ENCODE results near the gene CUEDC1.
"Not testable (repeated sequence)": the region's sequence is repeated elsewhere in the genome, so short reads cannot be mapped to it uniquely, and the experiment has no call there.

CUEDC1 gene

GRCh38 chr17:57935833-57936807, 19.1 kb downstream of the CUEDC1 start:
- peaks cover 25 to 42% of the 10 kb centered on the region in 2 donors for H3K27me3 Mint-ChIP-seq
- H3K9me3 Mint-ChIP-seq, result no peaks in the 10 kb centered on the region
- no peak overlapping the region for H3K27ac Mint-ChIP-seq
- DNase-seq (no peak), ATAC-seq (replicated peaks) (no peak)
- peaks cover 6% of the 10 kb centered on the region in 2 donors for H3K4me1 Mint-ChIP-seq (ENCODE audit: low read depth in 2 of 2)
- no peak overlapping the region for H3K4me3 Mint-ChIP-seq
- H3K36me3 Mint-ChIP-seq (ENCODE audit: insufficient read depth), result no peaks in the 10 kb centered on the region

GRCh38 chr17:57931488-57932137, 23.6 kb downstream of the CUEDC1 start:
- no peaks in the 10 kb centered on the region for H3K9me3 Mint-ChIP-seq
- H3K27ac Mint-ChIP-seq, result no peak overlapping the region
- peaks cover 27 to 45% of the 10 kb centered on the region in 2 donors for H3K27me3 Mint-ChIP-seq
- no peak for DNase-seq
- no peak for ATAC-seq (replicated peaks)
- no peaks in the 10 kb centered on the region for H3K36me3 Mint-ChIP-seq (ENCODE audit: insufficient read depth)
- H3K4me1 Mint-ChIP-seq (ENCODE audit: low read depth in 2 of 2), result no peaks in the 10 kb centered on the region
- H3K4me3 Mint-ChIP-seq, result no peak overlapping the region

DNA sequence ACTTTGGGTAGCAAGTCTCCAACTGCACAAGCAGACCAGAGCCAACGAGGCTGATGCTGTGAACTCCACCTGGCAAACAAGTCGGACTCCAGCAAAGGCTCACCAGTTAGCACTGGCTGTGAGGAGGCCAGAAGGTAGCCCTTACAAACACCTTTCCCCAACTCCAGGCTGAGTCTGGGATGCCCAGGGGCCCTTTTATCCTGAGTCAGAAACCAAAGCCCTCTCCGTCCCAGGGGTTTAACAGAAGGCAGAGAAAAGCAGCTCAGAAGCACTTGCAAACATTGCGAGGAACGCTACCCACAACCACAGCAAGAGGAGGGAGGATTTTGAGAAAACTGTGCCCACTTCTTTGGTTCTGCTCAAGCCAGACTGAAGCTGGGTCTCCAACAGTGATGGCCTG, 25.0 kb downstream of the CUEDC1 start:
- Mint-ChIP-seq H3K27me3 (peaks cover 34 to 58% of the 10 kb centered on the region in 2 donors), H3K4me3 (no peak overlapping the region), H3K9me3 (no peaks in the 10 kb centered on the region), H3K4me1 (ENCODE audit: low read depth in 2 of 2) (no peaks in the 10 kb centered on the region), H3K36me3 (ENCODE audit: insufficient read depth) (no peaks in the 10 kb centered on the region), H3K27ac (no peak overlapping the region)
- DNase-seq (no peak), ATAC-seq (replicated peaks) (no peak)

DNA sequence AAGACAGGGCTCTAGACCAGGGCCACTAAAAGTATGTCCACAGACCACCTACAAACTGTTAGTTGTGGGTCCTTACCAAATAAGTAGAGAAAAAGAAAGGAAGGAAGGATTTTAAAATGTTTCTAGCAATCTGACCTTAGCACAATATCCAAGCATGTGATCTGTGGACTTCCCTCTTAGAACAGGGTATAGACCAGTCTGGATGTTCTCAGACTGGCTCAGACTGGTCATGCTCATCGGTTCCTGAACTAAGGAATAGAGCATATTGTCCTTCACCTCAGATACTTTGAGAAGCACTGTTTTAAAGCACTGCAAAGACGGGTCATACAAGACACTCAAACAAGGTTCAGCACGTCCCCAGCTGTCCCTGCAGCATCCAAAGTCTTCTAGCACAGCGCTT, 25.8 kb downstream of the CUEDC1 start:
- Mint-ChIP-seq H3K9me3 (no peaks in the 10 kb centered on the region), H3K4me1 (ENCODE audit: low read depth in 2 of 2) (no peaks in the 10 kb centered on the region), H3K4me3 (no peak overlapping the region), H3K27ac (no peak overlapping the region), H3K27me3 (peaks cover 43 to 67% of the 10 kb centered on the region in 2 donors), H3K36me3 (ENCODE audit: insufficient read depth) (no peaks in the 10 kb centered on the region)
- DNase-seq (no peak), ATAC-seq (replicated peaks) (no peak)

GRCh38 chr17:57928928-57929327, 26.3 kb downstream of the CUEDC1 start:
- H3K9me3 Mint-ChIP-seq, result no peaks in the 10 kb centered on the region
- no peaks in the 10 kb centered on the region for H3K4me1 Mint-ChIP-seq (ENCODE audit: low read depth in 2 of 2)
- H3K27me3 Mint-ChIP-seq, result peaks cover 47 to 71% of the 10 kb centered on the region in 2 donors
- no peak overlapping the region for H3K27ac Mint-ChIP-seq
- H3K4me3 Mint-ChIP-seq, result no peak overlapping the region
- ATAC-seq (replicated peaks), result no peak
- DNase-seq, result no peak
- H3K36me3 Mint-ChIP-seq (ENCODE audit: insufficient read depth), result no peaks in the 10 kb centered on the region

DNA sequence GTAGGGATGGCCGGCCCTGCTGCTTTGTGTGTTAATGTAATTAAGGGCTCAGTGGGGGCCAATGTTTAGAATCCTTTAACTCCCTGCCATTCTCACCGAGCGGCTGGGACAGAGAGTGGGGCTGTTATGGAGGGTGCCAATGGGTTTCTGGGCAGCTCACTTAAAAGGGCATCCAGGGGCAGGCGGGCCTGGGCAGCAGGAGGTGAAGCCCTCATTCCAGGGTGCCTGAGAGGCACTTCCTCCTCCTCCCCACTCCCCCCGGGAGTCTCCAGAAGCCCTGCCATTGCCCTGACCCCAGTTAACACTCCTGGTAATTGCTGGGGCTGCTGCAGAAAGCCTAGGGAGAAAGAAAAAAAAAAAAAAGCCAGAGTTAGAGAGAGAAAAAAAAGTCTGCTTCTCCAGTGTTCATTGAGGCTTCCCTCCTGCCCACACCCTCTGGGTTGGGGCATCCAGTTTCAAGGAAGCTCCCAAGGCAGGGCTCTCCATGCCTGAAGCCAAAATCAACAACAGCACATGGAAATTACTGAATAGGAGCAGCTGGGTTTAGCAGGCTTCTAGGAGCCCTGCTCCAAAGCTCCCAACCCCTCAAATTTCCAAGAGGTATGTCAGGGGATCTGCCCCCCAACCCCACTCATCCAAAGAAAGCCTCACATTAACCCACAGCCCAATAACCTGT, 28.0 kb downstream of the CUEDC1 start:
- ATAC-seq (replicated peaks), result no peak
- peaks cover 5 to 7% of the 10 kb centered on the region in 2 donors for H3K4me1 Mint-ChIP-seq (ENCODE audit: low read depth in 2 of 2)
- H3K36me3 Mint-ChIP-seq (ENCODE audit: insufficient read depth), result no peaks in the 10 kb centered on the region
- H3K27ac Mint-ChIP-seq, result no peak overlapping the region
- H3K4me3 Mint-ChIP-seq, result no peak overlapping the region
- H3K9me3 Mint-ChIP-seq, result no peaks in the 10 kb centered on the region
- peaks cover 47 to 71% of the 10 kb centered on the region in 2 donors for H3K27me3 Mint-ChIP-seq
- no peak for DNase-seq

DNA sequence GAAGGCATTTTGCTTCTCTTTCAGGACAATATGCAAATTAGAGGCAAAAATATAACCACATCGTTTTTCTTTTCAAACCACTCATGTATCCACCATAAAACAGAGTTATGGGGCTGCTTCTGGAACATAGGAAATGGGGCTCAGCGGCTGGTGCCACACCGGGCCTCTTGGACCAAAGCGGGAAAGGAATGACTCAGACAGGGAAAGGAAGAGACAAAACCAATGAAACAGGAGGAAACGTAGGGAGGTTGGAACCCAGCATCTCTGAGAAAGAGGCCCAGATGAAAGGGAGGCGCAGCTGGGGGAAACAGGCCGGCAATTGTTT, 28.5 kb downstream of the CUEDC1 start:
- ATAC-seq (replicated peaks), result no peak
- no peak overlapping the region for H3K27ac Mint-ChIP-seq
- DNase-seq, result no peak
- H3K27me3 Mint-ChIP-seq, result peaks cover 47 to 69% of the 10 kb centered on the region in 2 donors
- H3K4me1 Mint-ChIP-seq (ENCODE audit: low read depth in 2 of 2), result peaks cover 5 to 7% of the 10 kb centered on the region in 2 donors
- H3K4me3 Mint-ChIP-seq, result no peak overlapping the region
- no peaks in the 10 kb centered on the region for H3K36me3 Mint-ChIP-seq (ENCODE audit: insufficient read depth)
- H3K9me3 Mint-ChIP-seq, result no peaks in the 10 kb centered on the region

GRCh38 chr17:57925361-57925990, 29.7 kb downstream of the CUEDC1 start:
- peaks cover 42 to 65% of the 10 kb centered on the region in 2 donors for H3K27me3 Mint-ChIP-seq
- H3K27ac Mint-ChIP-seq, result no peak overlapping the region
- DNase-seq (no peak), ATAC-seq (replicated peaks) (no peak)
- no peaks in the 10 kb centered on the region for H3K36me3 Mint-ChIP-seq (ENCODE audit: insufficient read depth)
- H3K4me1 Mint-ChIP-seq (ENCODE audit: low read depth in 2 of 2), result peaks cover 5 to 7% of the 10 kb centered on the region in 2 donors
- H3K9me3 Mint-ChIP-seq, result no peaks in the 10 kb centered on the region
- H3K4me3 Mint-ChIP-seq, result no peak overlapping the region

DNA sequence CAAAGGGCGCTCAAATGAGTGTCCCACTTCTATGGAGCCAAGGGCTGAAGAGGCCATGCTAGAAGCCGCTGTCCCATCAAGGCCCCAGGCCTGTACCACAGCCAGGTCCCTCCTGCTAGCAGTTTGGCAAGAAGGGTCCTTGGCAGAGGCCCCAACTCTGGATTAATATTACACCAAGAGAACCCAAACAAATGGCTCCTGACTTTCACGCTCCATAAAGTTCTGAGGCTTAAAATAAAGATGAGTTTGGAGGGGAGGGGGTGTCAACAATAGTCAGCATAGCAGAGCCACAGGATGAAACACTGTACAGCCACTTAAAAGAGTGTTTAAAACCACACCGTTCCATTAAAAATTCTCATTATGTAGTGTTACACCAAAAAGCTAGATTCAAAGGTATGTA, 30.5 kb downstream of the CUEDC1 start:
- Mint-ChIP-seq H3K27ac (no peak overlapping the region), H3K4me3 (no peak overlapping the region), H3K36me3 (ENCODE audit: insufficient read depth) (no peaks in the 10 kb centered on the region), H3K27me3 (peaks cover 36 to 57% of the 10 kb centered on the region in 2 donors), H3K4me1 (ENCODE audit: low read depth in 2 of 2) (peaks cover 5 to 7% of the 10 kb centered on the region in 2 donors), H3K9me3 (no peaks in the 10 kb centered on the region)
- ATAC-seq (replicated peaks), result no peak
- DNase-seq, result no peak

DNA sequence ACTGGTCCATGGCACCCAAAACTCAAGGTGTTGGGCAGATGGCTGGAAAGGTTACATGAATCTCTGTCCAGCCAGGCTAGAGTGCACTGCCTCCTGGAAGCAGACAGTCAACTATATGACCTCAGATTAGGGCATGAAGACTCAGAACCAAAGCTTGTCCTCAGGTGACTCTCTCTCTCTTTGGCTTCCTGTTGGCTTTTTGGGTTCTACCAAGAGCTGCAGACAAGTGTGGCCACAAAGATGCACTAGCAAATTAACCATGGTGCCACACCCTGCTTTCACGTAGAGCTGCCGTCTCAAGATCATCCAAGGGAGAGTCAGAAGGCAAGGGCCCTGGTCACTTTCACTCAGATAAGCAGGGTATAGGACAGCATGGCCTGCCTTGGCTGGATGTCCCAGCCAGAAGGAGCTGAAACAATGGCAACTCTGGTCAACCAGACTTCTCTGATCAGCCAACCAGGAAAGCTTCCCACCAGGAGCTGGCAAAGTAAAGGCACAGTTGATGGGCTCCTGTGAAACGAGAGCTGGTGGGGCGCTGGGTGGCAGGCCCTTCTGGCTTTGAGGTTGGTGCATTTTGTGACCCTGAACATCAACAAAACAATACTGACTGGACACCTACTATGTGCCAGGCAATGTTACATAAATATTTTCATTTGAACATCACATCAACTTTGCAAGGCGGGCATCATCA, 31.9 kb downstream of the CUEDC1 start:
- Mint-ChIP-seq H3K36me3 (ENCODE audit: insufficient read depth) (no peaks in the 10 kb centered on the region), H3K4me1 (ENCODE audit: low read depth in 2 of 2) (peaks cover 5 to 7% of the 10 kb centered on the region in 2 donors), H3K27ac (no peak overlapping the region), H3K4me3 (no peak overlapping the region), H3K9me3 (no peaks in the 10 kb centered on the region), H3K27me3 (peaks cover 32 to 50% of the 10 kb centered on the region in 2 donors)
- DNase-seq (no peak), ATAC-seq (replicated peaks) (no peak)

DNA sequence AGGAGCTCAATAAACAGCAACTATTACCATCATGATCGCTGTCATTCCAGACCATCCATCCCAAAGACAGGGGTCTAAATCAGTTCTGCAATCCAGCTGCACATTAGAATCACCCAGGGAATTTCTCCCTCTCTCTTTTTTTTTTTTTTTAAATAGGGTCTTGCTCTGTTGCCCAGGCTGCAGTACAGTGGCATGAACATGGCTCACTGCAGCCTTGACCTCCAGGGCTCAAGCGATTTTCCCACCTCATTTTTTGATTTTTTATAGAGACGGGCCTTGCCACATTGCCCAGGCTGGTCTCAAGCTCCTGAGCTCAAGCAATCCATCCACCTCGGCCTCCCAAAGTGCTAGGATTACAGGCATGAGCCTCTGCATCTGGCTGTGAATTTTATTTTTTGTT, 32.5 kb downstream of the CUEDC1 start:
- H3K4me3 Mint-ChIP-seq; DNase-seq; H3K27ac Mint-ChIP-seq; ATAC-seq (replicated peaks); H3K9me3 Mint-ChIP-seq; H3K36me3 Mint-ChIP-seq (ENCODE audit: insufficient read depth); H3K4me1 Mint-ChIP-seq (ENCODE audit: low read depth in 2 of 2): not testable (repeated sequence)
- H3K27me3 Mint-ChIP-seq, result peaks cover 31 to 50% of the 10 kb centered on the region in 2 donors

GRCh38 chr17:57920916-57921703, 34.1 kb downstream of the CUEDC1 start:
- peaks cover 17 to 34% of the 10 kb centered on the region in 2 donors for H3K27me3 Mint-ChIP-seq
- no peaks in the 10 kb centered on the region for H3K9me3 Mint-ChIP-seq
- H3K27ac Mint-ChIP-seq, result no peak overlapping the region
- H3K36me3 Mint-ChIP-seq (ENCODE audit: insufficient read depth), result no peaks in the 10 kb centered on the region
- ATAC-seq (replicated peaks) (no peak), DNase-seq (no peak)
- H3K4me3 Mint-ChIP-seq, result no peak overlapping the region
- H3K4me1 Mint-ChIP-seq (ENCODE audit: low read depth in 2 of 2), result peaks cover 5 to 7% of the 10 kb centered on the region in 2 donors

Data from effector memory CD8-positive, alpha-beta T cell (primary cell).